Hematopoietic multipotent progenitor cell treated with erythropoietin and hydrocortisone succinate and interleukin-3 and kit ligand, for 15 days (in vitro differentiated cells): ENCODE measurements around the gene TUBB1.

Source experiments
- DNase-seq: peaks from one replicate; pipeline ENCODE4 v3.0.0-alpha.2; 2015; ENCODE audit warnings: low spot score

Gene TUBB1

DNA sequence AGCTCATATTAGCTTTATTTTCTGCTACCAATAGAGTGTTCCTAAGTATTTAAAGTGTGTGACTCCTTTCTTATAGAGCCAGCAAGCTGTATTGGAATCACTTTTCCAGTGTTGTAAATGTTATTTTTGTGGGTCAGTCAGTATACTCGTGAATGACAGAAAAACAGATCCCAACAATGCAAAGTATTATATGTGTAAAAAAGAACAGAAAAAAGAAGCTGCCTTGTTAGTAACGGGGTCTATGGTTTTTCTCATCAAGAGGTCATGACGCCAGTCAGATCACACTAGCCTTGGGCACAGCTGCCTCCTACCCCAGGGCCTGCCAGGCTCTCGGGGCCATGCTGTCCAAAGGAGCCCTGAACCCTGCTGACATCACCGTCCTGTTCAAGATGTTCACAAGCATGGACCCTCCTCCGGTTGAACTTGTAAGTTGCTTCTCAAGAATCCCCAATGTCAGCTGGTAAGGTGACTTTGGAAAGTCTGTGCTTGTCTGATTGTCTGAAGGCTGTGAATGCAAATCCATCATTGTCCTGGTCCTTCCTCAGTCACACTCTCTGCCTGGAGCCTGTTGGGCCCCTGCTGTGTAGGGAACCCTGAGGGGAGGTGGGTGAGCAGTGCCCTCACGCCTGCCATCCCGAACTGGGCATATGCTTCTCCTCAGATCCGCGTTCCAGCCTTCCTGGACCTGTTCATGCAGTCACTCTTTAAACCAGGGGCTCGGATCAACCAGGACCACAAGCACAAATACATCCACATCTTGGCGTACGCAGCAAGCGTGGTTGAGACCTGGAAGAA is 28.4 kb upstream of the TUBB1 start:
- no peak for DNase-seq

DNA sequence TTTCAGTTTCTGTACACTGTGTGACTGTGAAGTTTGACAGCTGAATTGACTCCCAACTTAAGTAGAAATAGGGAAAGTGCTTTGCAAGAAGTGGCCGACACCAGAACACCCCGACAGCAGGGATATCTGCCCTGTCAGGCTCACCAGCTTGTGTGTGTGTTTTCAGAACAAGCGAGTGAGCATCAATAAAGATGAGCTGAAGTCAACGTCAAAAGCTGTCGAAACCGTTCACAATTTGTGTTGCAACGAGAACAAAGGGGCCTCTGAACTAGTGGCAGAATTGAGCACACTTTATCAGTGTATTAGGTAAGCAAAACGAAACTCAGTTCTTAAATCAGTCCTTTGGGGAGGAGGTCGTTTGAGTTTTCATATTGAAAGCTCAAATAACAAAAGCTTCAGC is 27.5 kb upstream of the TUBB1 start:
- no peak for DNase-seq

DNA sequence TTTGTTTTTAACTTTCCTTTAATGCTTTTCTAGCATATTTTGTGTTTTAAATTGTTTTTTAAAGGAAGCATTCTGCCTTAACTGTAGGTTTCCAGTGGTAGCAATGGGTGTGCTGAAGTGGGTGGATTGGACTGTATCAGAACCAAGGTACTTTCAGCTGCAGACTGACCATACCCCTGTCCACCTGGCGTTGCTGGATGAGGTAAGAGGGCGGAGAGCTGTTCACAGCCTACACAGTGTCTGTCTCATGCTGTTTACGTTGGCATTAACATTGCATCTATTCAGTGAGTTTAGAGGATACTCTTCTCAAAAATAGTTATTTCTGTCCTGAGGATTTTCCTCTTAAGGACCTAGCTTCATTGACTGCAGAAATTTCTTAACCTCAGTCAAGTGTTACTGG is 26.3 kb upstream of the TUBB1 start:
- no peak for DNase-seq

DNA sequence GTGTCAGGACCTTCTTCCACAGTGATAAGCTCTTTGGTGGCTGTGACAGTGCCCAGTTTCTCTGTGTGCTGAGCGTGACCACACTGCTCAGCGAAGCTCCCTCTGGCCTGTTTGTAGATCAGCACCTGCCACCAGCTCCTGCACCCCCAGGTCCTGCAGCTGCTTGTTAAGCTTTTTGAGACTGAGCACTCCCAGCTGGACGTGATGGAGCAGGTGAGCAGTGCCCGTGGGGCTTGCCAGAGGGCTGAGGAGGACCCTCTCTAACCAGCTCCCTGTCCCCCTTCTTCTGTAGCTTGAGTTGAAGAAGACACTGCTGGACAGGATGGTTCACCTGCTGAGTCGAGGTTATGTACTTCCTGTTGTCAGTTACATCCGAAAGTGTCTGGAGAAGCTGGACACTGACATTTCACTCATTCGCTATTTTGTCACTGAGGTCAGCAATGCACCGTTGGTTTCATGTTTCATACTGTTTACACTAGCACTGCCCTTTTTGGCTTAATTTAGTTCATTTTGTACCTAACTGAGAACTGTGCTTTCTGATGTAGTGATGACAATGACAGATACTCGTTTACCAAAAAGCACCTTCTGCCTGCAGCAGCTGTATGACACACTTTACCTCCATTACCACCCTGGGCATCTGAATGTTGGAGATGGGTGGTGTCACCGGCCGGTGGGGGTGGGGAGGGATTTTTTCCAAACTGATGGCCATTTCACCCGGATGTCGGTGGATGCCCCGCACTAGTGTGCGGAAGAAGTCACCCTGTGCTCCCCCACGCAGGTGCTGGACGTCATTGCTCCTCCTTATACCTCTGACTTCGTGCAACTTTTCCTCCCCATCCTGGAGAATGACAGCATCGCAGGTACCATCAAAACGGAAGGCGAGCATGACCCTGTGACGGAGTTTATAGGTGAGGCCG is 25.6 kb upstream of the TUBB1 start:
- no peak for DNase-seq

DNA sequence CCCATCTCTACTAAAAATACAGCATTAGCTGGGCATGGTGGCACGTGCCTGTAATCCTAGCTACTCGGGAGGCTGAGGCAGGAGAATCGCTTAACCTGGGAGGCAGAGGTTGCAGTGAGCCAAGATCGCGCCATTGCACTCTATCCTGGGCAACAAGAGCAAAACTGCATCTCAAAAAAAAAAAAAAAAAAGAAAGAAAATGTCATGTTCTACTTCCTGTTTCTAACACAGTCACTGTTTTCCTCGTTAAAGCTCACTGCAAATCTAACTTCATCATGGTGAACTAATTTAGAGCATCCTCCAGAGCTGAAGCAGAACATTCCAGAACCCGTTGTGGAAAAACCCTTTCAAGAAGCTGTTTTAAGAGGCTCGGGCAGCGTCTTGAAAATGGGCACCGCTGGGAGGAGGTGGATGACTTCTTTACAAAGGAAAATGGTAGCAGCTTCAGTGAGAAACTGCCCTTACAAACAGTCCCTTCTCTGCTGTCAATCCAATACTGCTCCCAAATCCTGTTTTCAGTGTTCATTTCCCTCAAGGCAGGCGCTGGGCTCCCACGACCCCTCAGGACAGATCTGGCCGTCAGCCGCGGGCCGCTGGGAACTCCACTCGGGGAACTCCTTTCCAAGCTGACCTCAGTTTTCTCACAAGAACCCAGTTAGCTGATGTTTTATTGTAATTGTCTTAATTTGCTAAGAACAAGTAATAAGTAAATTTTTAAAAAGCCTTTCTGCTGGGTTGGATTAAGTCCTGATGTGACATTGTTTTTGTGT is 24.7 kb upstream of the TUBB1 start:
- no peak for DNase-seq

DNA sequence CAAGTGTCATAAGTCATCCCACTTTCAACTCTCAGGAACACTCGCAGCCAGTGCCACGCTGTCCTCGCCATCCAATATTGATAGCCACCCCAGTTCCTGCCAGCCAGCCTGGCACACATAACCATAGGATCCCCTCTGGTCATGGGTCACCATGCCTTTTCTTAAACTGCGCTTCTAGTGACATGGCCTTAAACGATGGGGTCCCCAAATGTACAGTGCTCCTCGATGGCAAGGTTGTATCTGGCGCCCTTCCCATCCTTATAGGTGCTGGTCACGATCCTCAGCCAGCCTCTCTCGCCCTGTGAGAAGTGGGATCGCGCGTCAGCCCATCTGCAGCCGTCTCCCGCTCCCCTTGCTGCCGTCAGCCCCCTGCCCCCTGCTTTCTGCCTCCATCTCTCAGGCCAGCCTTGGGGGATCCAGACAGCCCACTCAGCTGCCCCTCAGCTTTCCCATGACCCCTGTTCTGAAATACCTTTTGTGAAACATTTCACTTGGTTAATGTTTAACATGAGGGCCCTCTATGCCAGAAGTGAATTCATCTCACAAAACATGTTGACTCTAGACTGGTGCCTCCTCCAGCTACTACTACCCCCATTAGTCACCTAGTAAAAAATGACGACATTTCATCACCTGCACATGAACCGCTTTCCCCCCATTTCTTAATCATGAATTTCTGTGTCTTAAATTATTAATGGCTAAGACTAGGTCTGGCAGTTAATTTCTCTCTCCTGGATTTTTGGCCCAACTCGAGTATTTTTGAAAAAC is 23.6 kb upstream of the TUBB1 start:
- no peak for DNase-seq

DNA sequence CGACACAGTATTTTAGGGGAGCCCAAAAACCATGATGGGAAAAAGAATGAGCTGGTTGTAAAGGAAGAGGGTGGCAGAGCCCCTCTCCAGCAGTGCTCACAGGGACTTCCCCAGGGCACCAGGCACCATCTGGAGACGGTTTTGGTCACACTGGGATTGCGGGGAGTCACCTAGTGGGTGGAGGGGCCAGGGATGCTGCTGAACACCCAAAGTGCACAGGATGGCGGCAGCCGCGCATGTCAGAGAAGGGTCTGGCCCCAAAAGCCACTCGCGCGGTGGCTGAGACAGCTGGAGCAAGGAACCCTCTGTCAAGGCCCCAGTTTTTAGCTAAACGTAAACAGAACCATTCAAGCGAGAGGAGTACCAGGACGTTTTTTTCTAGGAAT is 23.0 kb upstream of the TUBB1 start:
- no peak for DNase-seq

DNA sequence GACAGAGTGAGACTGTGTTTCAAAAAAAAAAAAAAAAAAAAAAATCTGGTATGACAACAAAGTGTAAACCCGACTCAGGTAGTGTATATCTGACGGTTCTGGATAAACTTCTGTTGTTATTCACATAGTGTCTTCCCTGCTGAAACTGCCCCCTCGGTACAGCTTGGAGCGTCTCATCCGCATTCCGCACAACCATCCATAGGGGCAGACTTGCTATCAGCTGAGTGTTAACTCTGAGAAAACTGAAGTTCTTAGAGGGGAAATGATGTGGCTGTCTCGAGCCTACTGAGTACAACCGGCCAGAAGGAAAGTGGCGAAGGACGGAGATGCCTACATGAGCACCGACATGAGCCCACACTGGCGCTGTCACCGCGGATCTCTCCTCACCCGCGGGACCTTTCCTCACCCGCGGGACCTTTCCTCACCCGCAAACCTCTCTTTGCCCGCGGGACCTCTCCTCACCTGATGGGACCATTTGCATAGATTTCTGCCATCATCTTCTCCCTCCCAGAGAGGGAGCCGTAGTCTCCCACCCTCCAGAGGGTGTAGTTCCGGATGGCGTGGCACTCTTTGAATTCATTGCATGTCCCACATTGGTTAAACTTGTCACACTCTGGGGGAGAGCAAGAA is 22.0 kb upstream of the TUBB1 start:
- DNase-seq: no peak

DNA sequence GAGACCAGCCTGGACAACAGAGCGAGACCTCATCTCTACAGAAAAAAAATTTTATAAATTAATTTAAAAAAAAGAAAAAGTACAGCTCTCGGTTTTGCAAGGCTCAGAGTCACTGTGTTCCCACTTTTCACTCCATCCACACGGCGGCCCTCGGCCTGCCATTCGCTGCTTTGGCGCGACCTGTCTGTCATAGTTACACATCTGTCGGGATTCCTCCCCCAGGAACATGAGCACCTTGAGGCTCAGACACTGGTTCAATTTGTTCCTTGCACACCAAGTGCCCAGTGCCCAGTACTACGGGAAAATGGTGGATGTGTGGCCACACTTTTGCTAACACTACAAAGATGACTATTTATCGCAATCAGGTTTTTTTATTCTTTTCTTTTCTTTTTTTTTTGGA is 20.6 kb upstream of the TUBB1 start:
- DNase-seq: no peak

DNA sequence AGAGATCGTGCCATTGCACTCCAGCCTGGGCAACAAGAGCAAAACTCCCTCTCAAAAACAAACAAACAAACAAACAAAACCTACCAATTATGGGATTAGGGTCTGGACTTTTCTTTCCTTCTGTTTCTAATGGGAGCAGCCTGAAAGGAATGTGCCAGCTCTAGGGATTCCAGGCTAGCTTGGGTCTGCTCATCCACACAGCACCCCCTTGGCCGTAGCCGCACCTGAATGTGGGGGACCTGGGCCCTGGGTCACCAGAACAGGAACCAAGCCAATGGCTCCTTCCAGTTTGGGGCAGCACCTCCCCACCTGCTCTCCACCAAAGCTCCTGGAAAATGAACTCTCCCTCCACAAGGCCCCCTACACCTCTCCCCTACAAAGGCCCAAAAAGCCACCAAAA is 18.9 kb upstream of the TUBB1 start:
- DNase-seq: no peak

DNA sequence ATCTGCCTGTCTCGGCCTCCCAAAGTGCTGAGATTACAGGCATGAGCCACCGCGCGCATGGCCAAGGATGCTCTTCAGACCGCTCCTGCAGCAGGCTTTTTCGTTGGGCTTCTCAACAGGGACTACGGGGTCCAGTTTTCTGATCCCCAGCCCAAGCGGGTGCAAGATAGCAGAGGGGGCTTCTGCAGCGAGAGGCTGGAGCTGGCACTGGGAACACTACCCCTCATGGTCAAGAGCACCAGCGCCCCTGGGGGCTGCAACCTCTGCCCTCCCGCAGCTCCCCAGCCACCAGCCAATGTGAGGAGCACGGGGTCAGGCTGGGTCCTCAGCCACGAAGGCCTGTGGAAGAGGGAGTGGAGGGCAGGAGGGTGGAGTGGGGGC is 18.2 kb upstream of the TUBB1 start:
- no peak for DNase-seq

DNA sequence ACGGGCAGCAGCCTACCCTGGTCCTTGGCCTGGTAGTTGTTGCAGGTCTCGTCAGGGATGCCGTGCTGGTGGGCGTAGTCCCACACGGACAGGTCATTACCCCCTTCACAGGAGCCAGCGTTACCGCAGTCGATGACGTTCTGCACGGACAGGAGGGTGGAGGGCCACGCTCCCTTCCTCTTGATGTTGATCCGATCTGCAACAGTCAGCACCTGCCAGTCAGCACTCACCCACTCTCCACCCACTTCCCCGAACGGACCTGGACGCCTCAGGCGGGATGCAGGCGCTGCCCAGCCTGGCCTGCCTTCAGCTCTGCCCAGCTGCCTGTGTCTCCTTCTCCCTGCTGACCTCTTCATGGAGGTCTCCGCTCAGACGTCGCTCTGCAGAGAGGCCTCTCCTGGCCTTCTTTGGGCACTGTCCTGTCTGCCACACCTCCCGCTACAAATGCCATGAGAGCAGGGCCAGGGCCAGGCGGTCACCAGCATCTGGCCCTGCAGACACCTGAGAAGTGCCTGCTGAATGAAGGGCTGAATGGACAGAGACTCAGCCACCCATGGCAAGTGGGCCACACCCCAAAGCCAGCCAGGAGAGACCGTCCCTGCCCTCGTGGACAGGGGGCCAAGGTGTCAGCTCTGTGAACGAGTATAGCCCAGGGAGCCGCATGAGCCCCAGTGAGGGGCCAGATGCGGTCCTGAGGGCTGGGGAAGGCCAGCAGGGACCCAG is 17.6 kb upstream of the TUBB1 start:
- no peak for DNase-seq

DNA sequence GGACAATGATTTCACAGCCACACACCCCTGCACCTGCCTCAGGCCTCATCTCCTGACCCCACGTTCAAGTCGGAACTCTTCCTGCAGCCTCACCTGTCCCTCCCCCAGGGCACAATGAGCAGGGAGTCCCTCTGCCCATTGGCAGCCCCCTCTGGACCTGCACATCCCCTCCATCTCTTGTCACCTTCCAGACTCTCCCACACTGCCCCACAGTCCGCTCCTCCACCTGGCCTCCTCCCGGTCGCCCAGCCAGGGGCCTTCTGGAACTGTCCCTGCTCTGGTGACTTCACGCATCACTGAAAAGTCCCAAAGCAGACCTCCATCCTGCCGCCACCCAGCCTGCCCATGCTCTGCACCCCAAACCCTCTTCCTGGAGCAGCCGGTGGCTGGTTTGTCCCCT is 16.8 kb upstream of the TUBB1 start:
- DNase-seq: no peak

DNA sequence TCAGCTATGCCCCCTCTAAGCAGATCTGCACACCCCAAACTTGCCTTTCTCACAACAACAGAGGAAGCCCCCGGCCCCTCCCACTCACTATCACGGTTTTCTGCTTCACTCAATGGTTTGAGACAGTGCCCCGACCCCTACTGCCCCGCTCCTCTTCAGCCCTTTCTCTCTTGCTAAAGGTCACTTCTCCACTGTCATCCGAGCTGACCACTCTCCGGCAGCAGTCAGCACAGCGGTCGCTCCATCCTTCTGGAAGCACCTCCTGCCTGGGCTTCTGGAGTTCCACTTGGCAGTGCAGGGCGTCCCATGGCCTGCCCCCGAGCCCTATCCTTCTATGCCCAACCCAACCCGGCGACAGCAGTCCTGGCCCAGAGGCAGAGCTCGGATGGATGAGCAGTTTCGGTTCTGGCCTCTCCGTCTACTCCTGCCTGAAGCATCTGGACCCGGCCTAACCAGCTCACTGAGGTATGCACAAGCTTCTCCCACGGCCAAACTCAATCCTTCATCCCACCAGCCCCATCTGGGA is 16.3 kb upstream of the TUBB1 start:
- no peak for DNase-seq

DNA sequence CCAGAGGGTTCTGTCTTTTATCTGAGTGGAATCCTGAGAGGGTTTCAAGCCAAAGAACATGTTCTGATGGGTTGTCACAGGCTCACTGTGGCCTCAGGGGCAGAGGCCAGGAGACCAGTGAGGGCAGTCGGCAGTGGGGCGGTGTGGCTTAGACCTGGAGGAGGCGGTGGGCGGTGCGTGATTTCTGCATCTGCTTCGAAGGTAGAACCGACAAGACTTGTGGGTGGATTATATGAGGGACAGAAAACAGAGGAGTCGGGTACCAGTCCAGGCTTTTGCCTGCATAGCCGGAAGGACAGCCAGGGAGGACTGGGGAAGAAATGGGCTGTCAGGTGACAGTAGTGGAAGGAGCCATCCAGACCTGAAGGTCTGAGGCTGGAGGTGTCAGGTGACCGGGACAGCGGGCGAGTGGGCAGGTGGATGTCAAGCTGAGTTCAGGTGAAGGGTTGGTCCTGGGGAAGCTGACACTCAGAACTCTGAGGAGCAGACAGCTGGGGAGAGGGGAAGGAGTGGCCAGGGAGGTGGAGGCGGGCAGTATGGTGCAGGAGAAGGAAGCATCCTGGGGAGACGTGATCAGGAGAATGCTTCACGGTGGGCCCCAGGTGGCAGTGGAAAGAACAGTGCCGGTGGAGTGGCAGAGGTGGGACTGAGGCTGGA is 15.3 kb upstream of the TUBB1 start:
- DNase-seq: no peak

DNA sequence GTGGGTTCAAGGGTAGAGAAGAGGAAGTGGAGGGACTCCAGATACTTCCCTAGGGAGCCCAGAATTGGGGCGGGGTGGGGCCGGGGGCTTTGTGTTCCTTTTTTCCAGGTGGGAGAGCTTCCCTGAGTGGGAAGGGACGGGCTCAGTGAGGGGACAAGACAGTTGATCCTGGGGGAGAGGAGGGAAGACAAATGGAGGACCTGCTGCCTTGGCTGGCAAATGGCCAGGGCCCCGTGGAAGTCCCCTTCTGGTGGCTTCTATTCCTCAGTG is 14.8 kb upstream of the TUBB1 start:
- DNase-seq: no peak

DNA sequence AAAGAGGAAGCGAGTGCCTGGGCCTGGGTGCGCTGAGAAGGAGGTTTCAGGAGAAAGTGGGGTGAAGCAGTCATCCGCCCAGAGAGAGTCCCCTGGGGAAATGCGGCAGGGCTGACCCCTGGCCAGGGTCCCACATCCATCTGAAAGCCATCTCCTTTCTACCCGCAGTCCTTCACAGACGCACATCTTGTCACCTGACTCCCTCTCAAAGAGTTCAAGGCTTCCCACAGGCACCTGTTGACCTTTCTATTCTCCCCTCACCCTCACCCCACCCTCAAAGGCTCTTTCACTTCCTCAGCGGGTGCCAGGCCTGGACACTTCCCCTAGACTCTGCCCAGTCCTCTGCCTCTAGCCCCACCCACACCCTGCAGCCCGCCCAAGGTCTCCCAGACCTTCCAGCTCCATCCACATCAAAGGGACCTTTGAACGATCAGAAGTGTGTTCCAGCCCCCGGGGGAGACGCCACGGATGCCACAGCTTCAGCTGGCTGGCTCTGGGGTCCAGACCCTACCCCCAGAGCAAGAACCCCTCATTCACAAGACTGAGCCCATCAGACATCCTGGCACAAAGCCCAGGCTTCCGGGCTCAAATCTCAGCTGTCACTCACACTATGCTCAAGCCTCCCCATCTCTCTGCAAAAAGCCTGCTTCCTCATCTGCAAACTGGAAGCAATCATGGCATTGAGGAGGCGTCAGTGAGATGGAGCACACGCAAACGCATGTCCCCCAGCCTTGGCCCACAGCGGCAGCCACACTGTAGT is 14.3 kb upstream of the TUBB1 start:
- DNase-seq: peak; percentile 40

DNA sequence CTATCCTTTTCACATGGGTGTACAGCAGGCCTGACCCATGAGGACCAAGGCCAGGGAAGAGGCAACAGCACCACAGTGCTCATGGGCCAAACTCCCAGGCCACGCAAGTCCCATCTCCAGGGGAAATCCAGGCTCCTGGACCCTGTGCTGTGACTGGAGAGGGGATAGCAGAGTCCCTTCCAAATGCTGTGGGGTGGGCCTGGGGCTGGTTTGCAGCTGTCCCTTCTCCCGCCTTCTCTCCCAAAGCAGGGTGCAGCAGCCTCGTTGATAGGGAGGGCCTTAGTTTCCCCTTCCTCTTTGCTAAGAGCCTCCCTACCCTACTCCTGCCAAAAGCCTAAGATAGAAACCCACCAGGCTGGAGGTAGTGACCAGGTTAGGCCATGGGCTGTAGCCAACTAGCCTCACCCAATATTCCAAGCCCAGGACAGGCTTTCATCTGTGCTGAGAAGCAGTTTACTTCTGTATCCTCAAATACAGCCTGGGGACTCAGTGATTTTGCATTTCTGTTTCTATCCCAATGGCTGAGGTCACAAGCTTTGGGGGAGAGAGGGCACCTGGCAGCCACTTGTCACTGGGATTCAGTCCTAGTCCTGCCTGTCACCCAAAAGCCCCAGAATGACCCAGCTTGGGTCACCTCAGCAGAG is 13.6 kb upstream of the TUBB1 start:
- DNase-seq: no peak
